Endothelial cell of umbilical vein (primary cell): ENCODE measurements around the gene PDCD7. TPM values are rescaled to one million over a fixed set of nuclear protein-coding genes. Genes with fewer than 3 reads are reported as not detected.

Source experiments
- BruUV-seq: library from RNA; stranded (reverse); fragments of 400-500 nt; replicated peaks from 2 replicates; lab custom pipeline; 2021; lab: Mats Ljungman, UMichigan
- CTCF ChIA-PET: fragments of 300-600, 350-600 bp; sonication (Branson Sonifier 250); formaldehyde crosslinking; loops from one replicate; lab custom pipeline; 2021; ENCODE audit warnings: antibody characterized with exemption, inconsistent platforms; lab: Charles Lee
- POLR2A ChIA-PET: fragments of 300-600, 350-600 bp; sonication (Branson Sonifier 250); formaldehyde crosslinking; loops from one replicate; lab custom pipeline; 2021; ENCODE audit warnings: antibody characterized with exemption, inconsistent platforms; lab: Charles Lee
- DNase-seq: peaks from one replicate; pipeline ENCODE4 v3.0.0-alpha.2; 2011; ENCODE audit warnings: low read depth, low spot score
- FAIRE-seq: peaks from 2 replicates; lab custom pipeline; 2011; peaks lifted over from hg19 to GRCh38; lab: Jason Lieb, UNC
- H2AFZ ChIP-seq: 2 replicates; pipeline ENCODE4 v1.6.0; 2012; ENCODE audit warnings: low read depth, low read length, control low read depth, inconsistent platforms
- H3K27ac ChIP-seq: 2 replicates; pipeline ENCODE4 v1.5.1; 2011; ENCODE audit warnings: low read depth, mild to moderate bottlenecking, control low read depth, low read length, moderate library complexity; ENCODE audit not compliant: insufficient read depth
- H3K27me3 ChIP-seq, 2 experiments: 2 replicates each; pipeline versions ENCODE4 v1.6.0 to v1.6.1; 2011; ENCODE audit warnings: low read length in 2 of 2, mixed read lengths in 1 of 2; ENCODE audit not compliant: control insufficient read depth in 2 of 2, insufficient read depth in 2 of 2
- H3K36me3 ChIP-seq, 2 experiments: 2 replicates in 1 of 2; 3 replicates in 1 of 2; pipeline ENCODE4 v1.5.1; 2011; ENCODE audit warnings: low read length in 2 of 2, mild to moderate bottlenecking in 1 of 2, moderate library complexity in 1 of 2; ENCODE audit not compliant: control insufficient read depth in 2 of 2, insufficient read depth in 2 of 2; ENCODE audit errors: extremely low read depth in 1 of 2
- H3K4me1 ChIP-seq: 3 replicates; pipeline ENCODE4 v1.5.1; 2011; ENCODE audit warnings: mild to moderate bottlenecking, low read length; ENCODE audit not compliant: control insufficient read depth, insufficient read depth; ENCODE audit errors: extremely low read depth
- H3K4me2 ChIP-seq: 2 replicates; pipeline ENCODE4 v1.6.1; 2011; ENCODE audit warnings: low read length, control low read depth, mixed read lengths; ENCODE audit not compliant: insufficient read depth
- H3K4me3 ChIP-seq, 3 experiments: fragments of 200-600 bp in 1 of 3; sonication (generic), shearing (Covaris generic) in 1 of 3; replicated peaks in 1 of 3; 2 replicates each; pipeline ENCODE4 v1.5.1; 2011 to 2016; ENCODE audit warnings: control low read depth in 3 of 3, low read length in 3 of 3, mild to moderate bottlenecking in 2 of 3, inconsistent platforms in 1 of 3, low read depth in 1 of 3, moderate library complexity in 1 of 3; ENCODE audit not compliant: insufficient read depth in 1 of 3
- H3K79me2 ChIP-seq: 2 replicates; pipeline ENCODE4 v1.6.0; 2012; ENCODE audit warnings: low read length, inconsistent platforms; ENCODE audit not compliant: control insufficient read depth, insufficient read depth
- H3K9ac ChIP-seq: replicated peaks from 2 replicates; pipeline ENCODE3; 2011; ENCODE audit warnings: low read length, control low read depth; ENCODE audit not compliant: insufficient read depth; ENCODE audit errors: extremely low read depth
- H3K9me1 ChIP-seq: replicated peaks from 3 replicates; pipeline ENCODE4 v1.6.0; 2011; ENCODE audit warnings: mild to moderate bottlenecking, low read length; ENCODE audit not compliant: control insufficient read depth, insufficient read depth; ENCODE audit errors: extremely low read depth
- H3K9me3 ChIP-seq: replicated peaks from 2 replicates; pipeline ENCODE4 v1.5.1; 2012; ENCODE audit warnings: low read length, inconsistent platforms; ENCODE audit not compliant: control insufficient read depth, insufficient read depth
- H4K20me1 ChIP-seq: replicated peaks from 2 replicates; pipeline ENCODE3; 2011; ENCODE audit warnings: mild to moderate bottlenecking, low read length; ENCODE audit not compliant: control insufficient read depth, insufficient read depth; ENCODE audit errors: extremely low read depth
- EZH2 ChIP-seq: IDR thresholded peaks from 2 replicates; pipeline ENCODE4 v1.6.1; 2012; ENCODE audit warnings: borderline replicate concordance, low read depth, mild to moderate bottlenecking, moderate library complexity, low read length, inconsistent platforms; ENCODE audit not compliant: severe bottlenecking
- FOS ChIP-seq: IDR thresholded peaks from 2 replicates; pipeline ENCODE4 v1.6.1; 2011; ENCODE audit warnings: mild to moderate bottlenecking, low read length, moderate library complexity, borderline replicate concordance; ENCODE audit not compliant: insufficient read depth
- GATA2 ChIP-seq: IDR thresholded peaks from 2 replicates; pipeline ENCODE4 v1.7.0; 2011; ENCODE audit warnings: low read depth, mild to moderate bottlenecking, moderate library complexity, mixed read lengths, low read length; ENCODE audit not compliant: insufficient read length, insufficient read depth
- JUN ChIP-seq: IDR thresholded peaks from 2 replicates; pipeline ENCODE4 v1.6.1; 2011; ENCODE audit warnings: borderline replicate concordance, low read depth; ENCODE audit not compliant: insufficient read length, insufficient read depth
- MYC ChIP-seq: IDR thresholded peaks from one replicate; pipeline ENCODE4 v1.6.1; 2011; ENCODE audit warnings: mild to moderate bottlenecking, low read depth, low read length
- POLR2A ChIP-seq: IDR thresholded peaks from 2 replicates; pipeline ENCODE4 v1.6.1; 2012; ENCODE audit warnings: low read depth, mild to moderate bottlenecking, control low read depth, low read length
- POLR2AphosphoS5 ChIP-seq: IDR thresholded peaks from 2 replicates; pipeline ENCODE4 v1.6.1; 2012; ENCODE audit warnings: low read depth, mild to moderate bottlenecking, control low read depth, low read length, moderate library complexity; ENCODE audit not compliant: insufficient read depth
- dilution Hi-C: fragments of 300-500 bp; cut with MboI; formaldehyde crosslinking; loops from one replicate; pipeline ENCODE4 v1.15.0; 2019; ENCODE audit warnings: low sequenced_read_pairs; ENCODE audit not compliant: extremely low pct_ligation_motif_present
- intact Hi-C: fragments of 100-400 bp; cut with micrococcal nuclease; formaldehyde crosslinking; loops from one replicate; pipeline ENCODE4 v1.10.0; 2022
- polyA plus RNA-seq, 4 experiments: library from polyadenylated mRNA; depleted of rRNA in 3 of 4; stranded (reverse) in 3 of 4; unstranded in 1 of 4; fragments of >200 nt; gene quantifications; 2 replicates each; pipeline versions ENCODE4 v1.2.1 to v1.2.3, GENCODE V29; 2011 to 2012; ENCODE audit warnings: missing spikeins in 1 of 4
- total RNA-seq: library from RNA; stranded (reverse); gene quantifications from 2 replicates; pipeline ENCODE4 v1.2.3, GENCODE V29; 2021
- TF ChIP-seq, protein P1 (sequence below): IDR thresholded peaks from 2 replicates; pipeline ENCODE4 v1.6.1; 2011; ENCODE audit not compliant: insufficient read depth, insufficient read length
- TF ChIP-seq, protein P2 (sequence below), 2 donors: IDR thresholded peaks; 1 replicate in 1 of 2; 2 replicates in 1 of 2; pipeline ENCODE4 v1.5.1; 2011; ENCODE audit warnings: low read length in 2 of 2, mild to moderate bottlenecking in 2 of 2, moderate library complexity in 2 of 2, control low read depth in 1 of 2, inconsistent platforms in 1 of 2, low read depth in 1 of 2; ENCODE audit not compliant: insufficient read depth in 1 of 2; ENCODE audit errors: extremely low read depth in 1 of 2

Gene PDCD7
- total and polyA plus RNA-seq, 2 donors (not counting 3 experiments of a cell fraction or from before 2014, with no cell fraction given), result 12.1 to 19.5 TPM

DNA sequence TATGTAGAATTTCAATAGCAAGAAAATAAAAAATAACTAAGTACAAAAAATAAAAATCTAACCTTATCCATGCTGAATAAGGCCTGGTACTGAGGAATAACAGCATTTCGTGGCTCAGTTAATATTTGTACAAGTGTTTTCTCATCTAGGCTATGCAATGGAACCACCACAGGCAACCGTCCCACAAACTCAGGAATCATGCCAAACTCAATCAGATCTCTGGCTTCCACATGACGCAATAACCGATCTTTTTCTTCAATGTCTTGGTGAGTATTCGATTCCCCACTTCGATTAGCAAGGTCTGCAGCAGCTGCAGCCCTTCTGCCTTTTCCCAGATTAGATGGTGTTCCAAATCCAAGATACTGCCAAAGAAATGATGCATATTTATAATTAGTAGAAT lies 21.1 kb upstream of the PDCD7 start:
- Histone ChIP-seq H3K9me3 (no peaks in the 10 kb centered on the region), H3K27ac (no peak overlapping the region), H3K36me3 (peaks cover 18 to 32% of the 10 kb centered on the region in 2 experiments), H2AFZ (no peak overlapping the region), H3K9me1 (no peaks in the 10 kb centered on the region), H3K4me3 (no peak overlapping the region), H4K20me1 (no peaks in the 10 kb centered on the region), H3K79me2 (no peaks in the 10 kb centered on the region), H3K27me3 (no peaks in the 10 kb centered on the region), H3K4me1 (no peaks in the 10 kb centered on the region), H3K4me2 (no peak overlapping the region), H3K9ac (no peak overlapping the region)
- intact Hi-C loops, result no loop called here
- no peak for TF ChIP-seq FOS
- TF ChIP-seq POLR2AphosphoS5, result no peak
- no peak for TF ChIP-seq MYC
- TF ChIP-seq GATA2, result no peak
- no peak for TF ChIP-seq POLR2A
- no peak for TF ChIP-seq EZH2
- TF ChIP-seq, protein P1, sequence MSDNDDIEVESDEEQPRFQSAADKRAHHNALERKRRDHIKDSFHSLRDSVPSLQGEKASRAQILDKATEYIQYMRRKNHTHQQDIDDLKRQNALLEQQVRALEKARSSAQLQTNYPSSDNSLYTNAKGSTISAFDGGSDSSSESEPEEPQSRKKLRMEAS, result no peak
- TF ChIP-seq, protein P2, sequence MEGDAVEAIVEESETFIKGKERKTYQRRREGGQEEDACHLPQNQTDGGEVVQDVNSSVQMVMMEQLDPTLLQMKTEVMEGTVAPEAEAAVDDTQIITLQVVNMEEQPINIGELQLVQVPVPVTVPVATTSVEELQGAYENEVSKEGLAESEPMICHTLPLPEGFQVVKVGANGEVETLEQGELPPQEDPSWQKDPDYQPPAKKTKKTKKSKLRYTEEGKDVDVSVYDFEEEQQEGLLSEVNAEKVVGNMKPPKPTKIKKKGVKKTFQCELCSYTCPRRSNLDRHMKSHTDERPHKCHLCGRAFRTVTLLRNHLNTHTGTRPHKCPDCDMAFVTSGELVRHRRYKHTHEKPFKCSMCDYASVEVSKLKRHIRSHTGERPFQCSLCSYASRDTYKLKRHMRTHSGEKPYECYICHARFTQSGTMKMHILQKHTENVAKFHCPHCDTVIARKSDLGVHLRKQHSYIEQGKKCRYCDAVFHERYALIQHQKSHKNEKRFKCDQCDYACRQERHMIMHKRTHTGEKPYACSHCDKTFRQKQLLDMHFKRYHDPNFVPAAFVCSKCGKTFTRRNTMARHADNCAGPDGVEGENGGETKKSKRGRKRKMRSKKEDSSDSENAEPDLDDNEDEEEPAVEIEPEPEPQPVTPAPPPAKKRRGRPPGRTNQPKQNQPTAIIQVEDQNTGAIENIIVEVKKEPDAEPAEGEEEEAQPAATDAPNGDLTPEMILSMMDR (IDR thresholded peaks at IDR 0.05; ENCODE audit: extremely low read depth in 1 of 2, insufficient read depth in 1 of 2, low read depth in 1 of 2, low read length in 2 of 2), result no peak
- TF ChIP-seq JUN, result no peak
- dilution Hi-C loops, result no loop called here
- ChIA-PET CTCF (no interaction called here), POLR2A (no interaction called here)
- no peak for FAIRE-seq
- no TSS peak for BruUV-seq
- no peak for DNase-seq
